Measurements from ENCODE around the gene GLG1.

GRCh38 chr16:74596586-74596985, 10.3 kb downstream of the GLG1 start:
- TF ChIP-seq, protein P1, sequence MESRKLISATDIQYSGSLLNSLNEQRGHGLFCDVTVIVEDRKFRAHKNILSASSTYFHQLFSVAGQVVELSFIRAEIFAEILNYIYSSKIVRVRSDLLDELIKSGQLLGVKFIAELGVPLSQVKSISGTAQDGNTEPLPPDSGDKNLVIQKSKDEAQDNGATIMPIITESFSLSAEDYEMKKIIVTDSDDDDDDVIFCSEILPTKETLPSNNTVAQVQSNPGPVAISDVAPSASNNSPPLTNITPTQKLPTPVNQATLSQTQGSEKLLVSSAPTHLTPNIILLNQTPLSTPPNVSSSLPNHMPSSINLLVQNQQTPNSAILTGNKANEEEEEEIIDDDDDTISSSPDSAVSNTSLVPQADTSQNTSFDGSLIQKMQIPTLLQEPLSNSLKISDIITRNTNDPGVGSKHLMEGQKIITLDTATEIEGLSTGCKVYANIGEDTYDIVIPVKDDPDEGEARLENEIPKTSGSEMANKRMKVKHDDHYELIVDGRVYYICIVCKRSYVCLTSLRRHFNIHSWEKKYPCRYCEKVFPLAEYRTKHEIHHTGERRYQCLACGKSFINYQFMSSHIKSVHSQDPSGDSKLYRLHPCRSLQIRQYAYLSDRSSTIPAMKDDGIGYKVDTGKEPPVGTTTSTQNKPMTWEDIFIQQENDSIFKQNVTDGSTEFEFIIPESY (IDR thresholded peaks at IDR 0.05): no peak
- TF ChIP-seq CTCF (IDR thresholded peaks at IDR 0.05; ENCODE audit: low read depth, low read length, missing input control) (no peak), TAF1 (conservative IDR thresholded peaks at IDR 0.05) (no peak)
